ENCODE results near the gene HTR5A.
A peak's percentile ranks its signal among the peaks of the same experiment; 100 is the strongest.
"Not testable (repeated sequence)": the region's sequence is repeated elsewhere in the genome, so short reads cannot be mapped to it uniquely, and the experiment has no call there.

The HTR5A gene

GRCh38 chr7:155069992-155070751 is at the start of gene HTR5A:
HTR5A (plus strand) TSS chr7:155070324; CDS start chr7:155070900, 576 bp downstream.
- peak; percentile 65 for DNase-seq

- DNase-seq, result no peak
Measured at GRCh38 chr7:155020996-155021395, 49.1 kb upstream of the HTR5A start.

- no peak for DNase-seq
Measured at GRCh38 chr7:155021699-155022145, 48.4 kb upstream of the HTR5A start.

GRCh38 chr7:155027879-155028278 is 42.2 kb upstream of the HTR5A start:
- no peak for DNase-seq

GRCh38 chr7:155032978-155033377 is 37.1 kb upstream of the HTR5A start:
- no peak for DNase-seq

GRCh38 chr7:155034495-155034894 is 35.6 kb upstream of the HTR5A start:
- not testable (repeated sequence) for DNase-seq

GRCh38 chr7:155038335-155038734 is 31.8 kb upstream of the HTR5A start:
- DNase-seq, result peak; percentile 1

GRCh38 chr7:155043756-155044155 is 26.4 kb upstream of the HTR5A start:
- no peak for DNase-seq

- DNase-seq, result no peak
Measured at GRCh38 chr7:155048006-155048405, 22.1 kb upstream of the HTR5A start.

GRCh38 chr7:155051355-155051754 is 18.8 kb upstream of the HTR5A start:
- DNase-seq, result no peak

GRCh38 chr7:155053002-155053401 is 17.1 kb upstream of the HTR5A start:
- DNase-seq, result no peak

- DNase-seq, result no peak
Measured at GRCh38 chr7:155054761-155055160, 15.4 kb upstream of the HTR5A start.

- no peak for DNase-seq
Measured at GRCh38 chr7:155057076-155057475, 13.0 kb upstream of the HTR5A start.

GRCh38 chr7:155058896-155059295 is 11.2 kb upstream of the HTR5A start:
- no peak for DNase-seq

- DNase-seq, result no peak
Measured at GRCh38 chr7:155059703-155060102, 10.4 kb upstream of the HTR5A start.

GRCh38 chr7:155062411-155062810 is 7.7 kb upstream of the HTR5A start:
- DNase-seq, result no peak

GRCh38 chr7:155064186-155064585 is 5.9 kb upstream of the HTR5A start:
- DNase-seq, result no peak

- DNase-seq, result no peak
Measured at GRCh38 chr7:155066417-155066950, 3.6 kb upstream of the HTR5A start.

- no peak for DNase-seq
Measured at GRCh38 chr7:155071121-155071651, 1.1 kb downstream of the HTR5A start.

GRCh38 chr7:155071916-155072571 is 1.9 kb downstream of the HTR5A start:
- no peak for DNase-seq

GRCh38 chr7:155073922-155074321 is 3.8 kb downstream of the HTR5A start:
- DNase-seq, result no peak

- no peak for DNase-seq
Measured at GRCh38 chr7:155084021-155084420, 13.9 kb downstream of the HTR5A start.

- DNase-seq, result no peak
Measured at GRCh38 chr7:155084969-155085368, 14.8 kb downstream of the HTR5A start.

- no peak for DNase-seq
Measured at GRCh38 chr7:155090684-155091083, 20.6 kb downstream of the HTR5A start.
